Measurements from ENCODE around the gene PIF1. TPM values are rescaled to one million over a fixed set of nuclear protein-coding genes. Genes with fewer than 3 reads are reported as not detected.

Gene PIF1
- total RNA-seq, 1 experiment from 2014 or later: 5.4 TPM

DNA sequence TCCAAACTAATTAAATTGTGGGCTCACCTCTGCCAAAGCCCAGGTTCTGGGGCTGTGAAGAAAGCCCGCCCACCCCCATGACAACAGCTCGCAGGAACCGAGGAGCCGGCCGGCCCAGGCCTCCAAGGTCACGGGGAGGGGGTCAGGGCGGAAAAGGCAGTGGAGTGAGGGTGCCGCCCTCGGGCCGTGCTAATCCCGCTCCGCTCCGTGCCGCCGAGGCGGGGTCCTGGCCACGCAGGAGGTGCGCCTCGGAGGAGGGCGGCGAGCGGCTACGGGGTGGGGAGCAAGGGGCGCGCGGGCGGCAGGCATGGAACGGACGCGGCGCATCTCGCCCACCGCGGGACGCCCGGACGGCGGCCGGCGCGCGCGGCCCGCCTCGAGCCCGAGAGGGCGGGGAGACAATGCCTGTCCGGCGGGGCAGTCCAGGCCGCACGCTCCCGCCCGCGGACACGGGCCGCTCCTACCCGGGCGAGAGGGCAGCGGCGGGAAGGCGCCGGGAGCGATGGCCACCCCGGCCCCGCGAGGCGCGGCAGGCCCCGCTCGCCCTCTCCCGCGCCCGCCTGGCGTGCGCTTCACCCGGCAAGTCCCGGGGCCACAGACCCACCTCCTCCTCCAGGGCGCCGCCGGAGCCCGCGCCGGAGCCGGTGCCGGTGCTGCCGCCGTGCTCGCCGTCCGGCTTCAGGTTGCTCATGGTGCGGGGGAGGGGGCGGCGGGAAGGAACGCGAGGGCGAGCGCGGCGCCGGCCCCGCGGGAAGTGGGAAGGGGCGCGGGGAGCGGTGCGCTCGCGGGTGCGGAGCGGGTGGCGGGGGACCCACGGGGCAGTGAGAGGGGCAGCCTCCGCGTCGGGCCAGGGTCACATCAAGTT, 50.6 kb downstream of the PIF1 start:
- no peak for DNase-seq (ENCODE audit: low spot score)

DNA sequence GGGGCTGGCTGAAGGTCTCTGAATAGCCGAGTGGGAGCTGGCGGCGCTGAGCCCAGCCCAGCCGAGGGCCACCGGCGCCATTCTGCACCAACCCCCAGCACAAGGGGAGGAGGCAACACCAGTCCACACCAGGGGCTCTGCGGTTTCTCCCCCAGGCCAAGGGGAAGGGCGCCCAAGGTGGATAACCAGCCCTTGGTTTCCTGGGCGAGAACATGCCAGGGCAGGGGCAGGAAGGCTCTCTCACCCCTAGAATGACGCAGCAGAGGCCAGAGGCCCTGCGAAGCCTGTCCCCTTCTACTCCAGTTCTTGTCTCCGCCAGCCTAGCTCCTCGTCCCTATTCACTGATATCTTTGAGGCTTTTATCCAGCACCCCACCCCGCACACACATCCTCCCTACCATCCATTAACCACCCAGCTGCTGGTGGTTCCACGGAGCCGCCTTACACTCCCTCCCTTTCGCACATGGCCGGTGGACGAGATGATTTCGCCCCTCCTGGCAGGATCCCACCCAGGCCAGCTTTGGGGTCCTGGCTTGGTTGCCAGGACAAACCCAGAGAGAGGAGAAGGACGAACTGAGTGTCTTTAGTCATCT, 51.3 kb downstream of the PIF1 start:
- no peak for DNase-seq (ENCODE audit: low spot score)

DNA sequence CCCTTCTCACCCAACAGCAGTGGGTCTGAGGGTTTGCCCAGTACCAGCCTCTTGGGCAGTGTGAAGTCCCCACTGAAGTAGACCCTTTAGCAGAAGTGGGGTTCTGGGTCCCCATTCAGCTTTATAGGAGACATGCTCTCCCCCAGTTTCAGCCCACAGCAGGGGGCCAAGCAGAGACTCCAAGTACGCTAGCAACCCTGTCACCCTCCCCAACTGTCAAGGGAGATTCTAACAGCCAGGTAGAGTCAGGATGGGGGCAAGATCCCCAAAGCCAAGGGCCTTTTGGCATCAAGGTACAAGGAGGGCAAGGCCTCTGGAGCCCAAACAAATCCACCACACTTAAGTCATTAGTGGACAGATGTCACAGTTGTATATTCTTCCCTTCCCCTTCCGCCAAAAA, 51.8 kb downstream of the PIF1 start:
- DNase-seq (ENCODE audit: low spot score): no peak

DNA sequence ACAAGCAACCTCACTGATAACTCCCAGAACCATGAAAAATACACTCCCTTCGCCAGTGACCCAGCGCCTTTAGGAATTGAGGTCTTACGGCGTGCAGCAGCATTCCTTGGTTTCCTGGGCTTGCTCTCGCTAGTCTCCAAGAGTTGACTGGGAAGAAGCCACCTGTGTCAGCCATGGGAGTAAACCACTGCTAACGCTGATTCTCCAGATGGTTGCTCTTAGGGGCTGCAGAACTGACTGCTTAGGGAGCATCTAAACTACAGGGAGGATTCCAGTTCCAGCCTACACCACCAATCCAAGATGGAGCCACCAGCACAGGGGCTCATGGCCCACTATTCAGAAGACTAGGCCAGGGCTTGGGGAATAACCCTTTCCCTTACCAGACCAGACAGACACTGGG, 52.5 kb downstream of the PIF1 start:
- no peak for DNase-seq (ENCODE audit: low spot score)

DNA sequence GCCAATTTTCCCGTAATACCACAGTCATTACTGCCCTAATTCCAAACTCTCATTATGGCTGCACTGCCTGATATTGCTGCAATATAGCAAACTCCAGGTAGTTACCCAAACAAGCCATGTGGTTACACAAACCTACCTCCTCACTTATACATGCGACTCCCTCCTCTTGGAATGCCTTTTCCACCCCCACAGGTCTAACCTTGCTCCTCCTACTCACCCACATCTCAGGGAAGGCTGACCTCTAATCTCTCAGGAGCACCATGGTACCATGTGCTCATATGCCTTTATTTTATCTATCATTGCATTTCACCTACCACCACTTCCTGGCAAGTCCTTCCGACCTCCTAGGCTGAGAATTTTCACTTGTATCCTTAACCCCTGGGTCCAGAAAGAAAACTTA, 53.0 kb downstream of the PIF1 start:
- DNase-seq (ENCODE audit: low spot score): no peak

DNA sequence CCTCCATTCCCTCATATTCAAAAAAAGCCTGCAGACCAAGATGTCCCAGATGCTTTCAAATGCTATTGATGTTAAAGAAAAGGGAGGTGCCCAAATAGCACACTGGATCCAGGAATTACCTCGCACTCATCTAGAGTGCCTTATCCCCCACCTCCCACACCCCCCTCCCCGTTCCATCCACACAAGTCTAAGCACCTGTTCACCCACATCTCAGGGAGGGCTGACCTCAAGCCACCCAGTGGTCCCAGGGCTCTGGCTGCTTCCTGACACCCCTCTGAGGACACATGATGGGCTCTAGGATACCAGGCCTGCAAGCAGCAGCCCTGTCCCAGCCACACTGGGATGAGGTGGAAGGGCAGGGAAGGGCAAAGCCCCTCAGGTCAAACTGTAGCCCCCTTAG, 54.8 kb downstream of the PIF1 start:
- no peak for DNase-seq (ENCODE audit: low spot score)

DNA sequence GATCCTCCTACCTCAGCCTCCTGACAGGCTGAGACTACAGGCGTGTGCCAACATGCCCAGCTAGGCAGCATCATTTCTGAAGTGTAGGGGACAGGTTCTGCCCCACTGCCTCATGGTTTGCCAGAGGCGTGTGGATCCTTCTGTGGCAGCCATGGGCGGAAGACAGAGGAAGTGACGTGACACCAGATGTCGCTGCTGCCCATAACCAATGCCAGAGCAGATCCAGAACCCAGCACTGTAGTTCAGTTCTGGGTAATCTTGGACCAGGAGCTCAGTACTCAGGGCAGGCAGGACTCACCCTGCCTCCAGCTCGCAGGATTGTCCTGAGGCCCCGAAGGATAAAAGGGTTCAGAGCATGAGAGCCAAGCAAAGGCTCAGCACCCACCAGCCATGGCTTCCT, 58.2 kb downstream of the PIF1 start:
- no peak for DNase-seq (ENCODE audit: low spot score)

DNA sequence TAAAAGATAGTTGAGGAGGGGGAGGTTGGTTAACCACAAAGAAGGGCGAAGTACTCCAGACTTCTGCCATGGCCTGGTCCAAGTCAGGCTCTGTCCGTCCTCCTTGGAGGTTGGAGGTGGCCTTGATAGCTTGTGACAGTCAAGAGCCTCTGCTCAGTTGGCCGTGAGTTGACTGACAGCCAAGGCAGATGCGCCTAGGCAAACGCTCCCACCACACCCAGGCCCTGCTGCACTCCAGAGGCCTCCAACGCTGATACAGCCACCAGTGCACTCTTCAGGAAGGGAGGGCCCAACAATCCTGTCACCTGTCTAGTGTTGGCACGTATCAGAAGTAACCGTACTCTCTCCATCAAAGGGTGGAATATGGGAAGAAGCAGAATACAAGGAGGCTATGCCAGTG, 59.4 kb downstream of the PIF1 start:
- no peak for DNase-seq (ENCODE audit: low spot score)

Other genes with a start within 250 kb of the PIF1 start
- gene RBPMS2, start 50.1 kb downstream of the PIF1 start, total RNA-seq (2014; rRNA removed; shearing (Covaris generic)): 0.48 TPM in 1 of 2 replicates, not detected in the other
- gene PLEKHO2, start 16.3 kb upstream of the PIF1 start, total RNA-seq (2014; rRNA removed; shearing (Covaris generic)): 5.5 and 7.6 TPM in 2 replicates
- gene ANKDD1A, start 86.3 kb upstream of the PIF1 start, total RNA-seq (2014; rRNA removed; shearing (Covaris generic)): 0.25 and 1.1 TPM in 2 replicates
- gene SPG21, start 164.3 kb upstream of the PIF1 start, total RNA-seq (2014; rRNA removed; shearing (Covaris generic)): 63.9 and 91.3 TPM in 2 replicates
- gene MTFMT, start 204.0 kb upstream of the PIF1 start, total RNA-seq (2014; rRNA removed; shearing (Covaris generic)): 18.3 and 22.7 TPM in 2 replicates
- gene SLC51B, start 219.7 kb upstream of the PIF1 start, total RNA-seq (2014; rRNA removed; shearing (Covaris generic)): not detected in 2 replicates
- gene RASL12, start 242.3 kb upstream of the PIF1 start, total RNA-seq (2014; rRNA removed; shearing (Covaris generic)): 0.04 and 0.25 TPM in 2 replicates

Data from H4 (cell line).